C4-2B (cell line): Measurements from ENCODE around the gene PREX1.

Experiments used
- H3K27ac ChIP-seq: fragments of 450-650 bp; 2 replicates; pipeline ENCODE4 v1.5.1; 2017
- ZFX ChIP-seq: fragments of 450-650 bp; IDR thresholded peaks from 2 replicates; pipeline ENCODE4 v1.6.1; 2017
- TF ChIP-seq, protein P1 (sequence below): fragments of 450-650 bp; conservative IDR thresholded peaks from 2 replicates; pipeline ENCODE4 v1.5.1; 2017; ENCODE audit warnings: mild to moderate bottlenecking

The PREX1 gene

DNA sequence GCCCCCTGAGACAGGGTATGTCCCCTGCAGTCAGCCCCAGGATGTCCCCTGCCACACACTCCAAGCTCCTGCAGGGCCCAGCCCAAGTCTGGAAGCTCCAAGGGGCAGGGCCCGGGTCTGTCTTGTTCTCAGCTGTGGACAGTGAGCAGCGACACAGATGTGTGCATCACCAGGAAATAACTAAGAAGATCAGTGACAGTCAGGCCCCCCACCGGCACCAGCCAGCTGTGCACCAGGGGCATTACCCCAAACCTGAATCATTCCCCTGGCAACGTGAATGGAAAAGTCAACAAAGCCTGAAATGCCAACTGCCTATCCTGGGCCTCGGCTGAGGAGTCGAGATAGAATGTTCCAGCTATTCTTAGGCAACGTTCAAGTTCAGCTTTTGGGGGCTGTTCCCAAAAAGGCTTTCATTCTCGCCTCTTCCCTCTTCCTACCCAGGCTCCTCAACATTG, 105.0 kb downstream of the PREX1 start:
- no peak for TF ChIP-seq ZFX
- TF ChIP-seq, protein P1, sequence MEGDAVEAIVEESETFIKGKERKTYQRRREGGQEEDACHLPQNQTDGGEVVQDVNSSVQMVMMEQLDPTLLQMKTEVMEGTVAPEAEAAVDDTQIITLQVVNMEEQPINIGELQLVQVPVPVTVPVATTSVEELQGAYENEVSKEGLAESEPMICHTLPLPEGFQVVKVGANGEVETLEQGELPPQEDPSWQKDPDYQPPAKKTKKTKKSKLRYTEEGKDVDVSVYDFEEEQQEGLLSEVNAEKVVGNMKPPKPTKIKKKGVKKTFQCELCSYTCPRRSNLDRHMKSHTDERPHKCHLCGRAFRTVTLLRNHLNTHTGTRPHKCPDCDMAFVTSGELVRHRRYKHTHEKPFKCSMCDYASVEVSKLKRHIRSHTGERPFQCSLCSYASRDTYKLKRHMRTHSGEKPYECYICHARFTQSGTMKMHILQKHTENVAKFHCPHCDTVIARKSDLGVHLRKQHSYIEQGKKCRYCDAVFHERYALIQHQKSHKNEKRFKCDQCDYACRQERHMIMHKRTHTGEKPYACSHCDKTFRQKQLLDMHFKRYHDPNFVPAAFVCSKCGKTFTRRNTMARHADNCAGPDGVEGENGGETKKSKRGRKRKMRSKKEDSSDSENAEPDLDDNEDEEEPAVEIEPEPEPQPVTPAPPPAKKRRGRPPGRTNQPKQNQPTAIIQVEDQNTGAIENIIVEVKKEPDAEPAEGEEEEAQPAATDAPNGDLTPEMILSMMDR = no peak
- H3K27ac ChIP-seq = no peak overlapping the region

DNA sequence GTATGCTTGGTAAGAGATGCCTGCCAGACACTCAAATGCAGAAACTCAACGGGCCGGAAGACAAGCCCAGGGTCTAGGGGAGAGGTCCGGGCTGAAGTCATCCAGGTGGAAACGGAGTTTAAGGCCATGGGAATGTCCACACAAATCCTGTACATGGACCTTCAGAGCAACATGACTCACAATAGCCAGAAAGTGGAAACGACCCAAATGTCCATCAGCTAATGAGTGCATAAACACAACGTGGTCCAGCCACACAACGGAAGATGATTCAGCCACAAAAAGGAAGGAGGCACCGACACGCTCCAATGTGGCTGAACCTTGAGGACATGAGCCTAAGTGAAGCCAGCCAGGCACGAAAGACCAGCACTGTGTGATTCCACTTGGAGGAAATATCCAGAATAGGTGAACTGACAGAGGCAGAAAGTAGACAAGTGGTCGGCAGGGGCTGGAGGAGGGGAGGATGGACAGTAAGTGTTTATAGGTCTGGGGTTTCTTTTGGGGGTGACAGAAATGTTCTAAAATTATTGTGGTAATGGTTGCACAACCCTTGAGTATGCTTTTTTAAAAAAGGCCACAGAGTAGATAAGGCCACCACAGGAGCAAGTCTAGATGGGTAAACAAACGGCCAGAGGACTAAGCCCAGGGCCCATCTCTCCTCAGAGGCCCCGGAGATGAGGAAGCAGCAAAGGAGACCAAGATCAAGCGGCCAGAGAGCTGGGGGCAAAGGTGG, 105.6 kb downstream of the PREX1 start:
- no peak overlapping the region for H3K27ac ChIP-seq
- TF ChIP-seq, protein P1 = no peak
- no peak for TF ChIP-seq ZFX

DNA sequence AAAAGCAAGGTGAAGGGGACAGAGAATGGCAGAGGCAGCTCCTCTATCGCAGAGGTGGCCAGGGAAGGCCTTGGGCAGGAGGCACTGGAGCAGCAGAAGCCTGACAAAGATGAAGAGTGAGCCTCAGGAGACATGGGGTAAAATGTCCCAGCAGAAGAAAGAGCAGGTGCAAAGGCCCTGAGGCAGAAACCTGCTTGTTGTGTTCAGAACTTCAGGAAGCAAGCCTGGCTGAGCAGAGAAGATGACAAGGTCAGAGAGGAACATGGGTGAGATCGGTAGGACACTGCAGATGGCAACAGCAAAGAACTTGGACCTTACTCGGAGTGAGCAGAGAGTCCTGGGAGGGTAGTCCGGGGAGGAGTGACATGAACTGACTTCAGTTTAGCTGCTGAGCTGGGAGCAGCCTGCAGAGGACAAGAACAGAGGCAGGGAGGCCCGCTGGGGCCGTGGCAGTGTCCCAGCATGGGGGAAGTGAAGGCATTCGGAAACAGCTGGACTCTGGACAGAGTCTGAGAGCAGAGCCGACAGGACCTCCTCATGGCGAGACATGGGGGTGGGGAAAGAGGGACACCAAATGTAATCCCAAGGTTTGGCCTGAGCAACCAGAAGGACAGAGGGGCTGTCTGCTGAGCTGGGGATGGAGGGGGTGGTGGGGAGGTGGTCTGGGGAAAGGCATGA, 106.3 kb downstream of the PREX1 start:
- TF ChIP-seq ZFX = no peak
- TF ChIP-seq, protein P1 = no peak
- no peak overlapping the region for H3K27ac ChIP-seq

DNA sequence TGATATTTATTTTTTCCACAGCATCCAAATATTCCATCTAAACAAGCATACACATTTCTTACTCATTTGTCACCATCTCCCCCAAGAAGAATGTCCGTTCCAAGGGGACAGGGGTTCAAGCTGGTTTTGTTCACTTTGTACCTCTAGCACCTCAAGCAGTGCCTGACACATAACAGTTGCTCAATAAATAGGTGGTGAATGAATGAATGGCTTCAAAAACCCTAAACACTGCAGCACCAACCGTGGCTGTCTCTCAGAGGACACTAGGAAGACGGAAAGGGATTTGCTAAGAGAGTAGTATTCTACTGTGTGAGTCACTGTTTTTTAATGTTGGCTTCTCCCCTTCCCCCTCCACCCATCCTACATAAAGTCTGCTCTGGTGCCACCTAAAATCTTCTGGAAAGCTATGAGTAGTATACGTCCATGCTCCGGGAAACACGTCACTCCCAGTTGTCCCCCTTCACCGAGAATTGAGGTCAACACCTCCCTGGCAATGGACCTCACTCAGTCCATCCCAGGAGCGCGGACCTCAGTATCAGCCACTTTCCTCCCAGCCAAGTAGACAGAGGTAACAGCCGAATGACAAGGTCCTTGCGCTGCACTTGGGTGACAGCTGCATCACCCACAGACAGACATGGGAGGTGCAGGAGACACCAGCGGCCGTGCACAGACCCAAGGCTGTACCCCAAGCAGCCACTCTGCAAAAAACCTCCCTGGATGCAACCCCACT, 107.4 kb downstream of the PREX1 start:
- H3K27ac ChIP-seq = no peak overlapping the region
- TF ChIP-seq, protein P1 = no peak
- TF ChIP-seq ZFX = no peak

DNA sequence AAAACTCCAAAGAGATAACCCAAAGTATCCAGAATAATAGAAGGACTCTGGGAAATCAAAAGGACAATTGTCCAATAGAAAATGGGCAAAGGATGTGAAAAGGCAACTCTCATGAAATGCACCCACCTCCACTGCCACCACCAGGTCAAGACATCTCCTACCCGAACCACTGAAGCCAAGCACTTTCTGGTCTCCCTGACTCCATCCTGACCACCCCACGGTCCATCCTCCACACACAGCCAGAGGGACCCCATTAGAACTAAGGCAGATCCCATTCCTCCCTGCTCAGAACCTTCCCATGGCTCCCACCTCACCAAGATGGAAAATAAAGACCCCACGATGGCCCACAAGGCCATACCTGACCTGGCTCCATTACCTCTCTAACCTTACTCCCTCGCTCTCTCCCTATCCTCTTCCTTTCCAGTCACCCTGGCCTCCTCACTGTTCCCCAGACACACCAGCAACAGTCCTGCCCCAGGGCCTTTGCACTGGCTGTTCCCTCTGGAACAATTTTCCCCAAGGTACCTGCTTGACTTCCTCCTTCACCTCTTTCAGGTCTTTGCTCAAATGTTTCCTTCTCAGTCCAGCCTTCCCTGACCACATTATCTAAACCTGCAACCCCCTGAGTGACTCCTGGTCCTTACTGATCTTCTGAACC, 108.1 kb downstream of the PREX1 start:
- TF ChIP-seq, protein P1 = no peak
- no peak for TF ChIP-seq ZFX
- H3K27ac ChIP-seq = no peak overlapping the region

DNA sequence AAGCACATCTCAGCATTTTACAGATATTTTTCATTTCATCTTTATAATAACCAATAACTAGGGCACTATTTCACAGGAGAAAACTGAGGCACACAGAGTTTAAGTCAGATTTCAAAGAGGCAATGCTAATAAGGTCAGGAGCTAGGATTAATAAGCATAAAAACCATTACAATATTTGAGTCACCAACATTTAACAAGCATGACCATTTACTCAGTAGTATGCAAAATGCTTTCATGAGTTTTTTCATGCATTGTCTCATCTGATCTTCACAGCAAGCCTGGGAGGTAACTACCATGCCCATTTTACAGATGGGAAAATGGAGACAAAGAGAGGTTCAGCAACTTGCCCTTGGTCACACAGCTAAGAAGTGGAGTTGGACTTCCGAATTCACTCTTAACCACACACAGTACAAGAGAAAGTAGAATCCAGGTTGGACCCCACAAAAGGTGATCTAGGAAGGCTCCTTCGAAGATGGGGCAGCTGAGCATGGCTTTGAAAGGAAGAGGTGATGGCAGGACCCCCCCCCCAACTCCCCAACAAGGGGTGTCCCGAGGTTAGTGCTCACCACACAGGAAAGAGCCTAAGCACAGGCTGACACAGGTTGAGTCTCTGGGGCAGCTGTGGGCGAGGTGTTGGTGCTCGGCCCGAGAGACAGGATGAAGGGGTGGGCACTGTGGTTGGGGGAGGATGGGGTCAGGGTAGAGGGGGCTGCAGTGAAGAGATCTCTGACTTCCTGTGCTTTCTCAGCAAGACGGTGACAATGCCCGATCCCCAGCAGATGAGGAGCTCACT, 108.8 kb downstream of the PREX1 start:
- H3K27ac ChIP-seq = no peak overlapping the region
- no peak for TF ChIP-seq ZFX
- TF ChIP-seq, protein P1 = no peak
